ENCODE data around the gene RMC1. TPM values are rescaled to one million over a fixed set of nuclear protein-coding genes. Genes with fewer than 3 reads are reported as not detected.

The RMC1 gene
- total RNA-seq, 1 donor from 2014 or later = 31.6 TPM

GRCh38 chr18:23521271-23521670 is 18.0 kb downstream of the RMC1 start:
- Histone ChIP-seq H3K27ac (no peak overlapping the region), H3K4me1 (peaks cover under 1% of the 10 kb centered on the region), H3K9ac (no peak overlapping the region), H3K4me2 (no peak overlapping the region), H3K27me3 (no peaks in the 10 kb centered on the region), H4K20me1 (ENCODE audit: low read depth) (no peaks in the 10 kb centered on the region), H3K79me2 (ENCODE audit: low read depth) (no peaks in the 10 kb centered on the region), H2AFZ (replicated peaks) (no peak overlapping the region), H3K4me3 (no peak overlapping the region), H3K9me3 (ENCODE audit: low read depth) (no peaks in the 10 kb centered on the region), H3F3A (ENCODE audit: low read depth) (no peaks in the 10 kb centered on the region), H3K36me3 (no peaks in the 10 kb centered on the region)
- Mint-ChIP-seq H3K27me3 (ENCODE audit: insufficient read depth, low read depth) (peaks cover 3% of the 10 kb centered on the region), H3K4me1 (no peaks in the 10 kb centered on the region), H3K4me3 (no peak overlapping the region), H3K27ac (no peak overlapping the region), H3K9me3 (no peaks in the 10 kb centered on the region), H3K36me3 (peaks cover 34% of the 10 kb centered on the region)
- TF ChIP-seq EZH2phosphoT487 (IDR thresholded peaks at IDR 0.05) (no peak), CTCF (IDR thresholded peaks at IDR 0.05) (no peak), EZH2 (IDR thresholded peaks at IDR 0.05) (no peak)
- no peak for DNase-seq (ENCODE audit: low spot score)

- no peak for DNase-seq (ENCODE audit: low spot score)
- Mint-ChIP-seq H3K4me3 (no peak overlapping the region), H3K36me3 (peaks cover 37% of the 10 kb centered on the region), H3K27me3 (ENCODE audit: insufficient read depth, low read depth) (peaks cover 3% of the 10 kb centered on the region), H3K27ac (no peak overlapping the region), H3K4me1 (no peaks in the 10 kb centered on the region), H3K9me3 (no peaks in the 10 kb centered on the region)
- Histone ChIP-seq H3K36me3 (no peaks in the 10 kb centered on the region), H3K4me2 (no peak overlapping the region), H2AFZ (replicated peaks) (no peak overlapping the region), H3K4me3 (no peak overlapping the region), H4K20me1 (ENCODE audit: low read depth) (no peaks in the 10 kb centered on the region), H3K4me1 (peaks cover 6% of the 10 kb centered on the region), H3K79me2 (ENCODE audit: low read depth) (no peaks in the 10 kb centered on the region), H3K9ac (no peak overlapping the region), H3K27ac (no peak overlapping the region), H3K9me3 (ENCODE audit: low read depth) (no peaks in the 10 kb centered on the region), H3F3A (ENCODE audit: low read depth) (no peaks in the 10 kb centered on the region), H3K27me3 (no peaks in the 10 kb centered on the region)
- TF ChIP-seq CTCF (IDR thresholded peaks at IDR 0.05) = no peak
- TF ChIP-seq EZH2phosphoT487 (IDR thresholded peaks at IDR 0.05) = no peak
- no peak for TF ChIP-seq EZH2 (IDR thresholded peaks at IDR 0.05)
Observed at GRCh38 chr18:23521907-23522306, 18.6 kb downstream of the RMC1 start.

- no peaks in the 10 kb centered on the region for H3K27me3 Mint-ChIP-seq (ENCODE audit: insufficient read depth, low read depth)
- H3K79me2 ChIP-seq (ENCODE audit: low read depth) = no peaks in the 10 kb centered on the region
- no peaks in the 10 kb centered on the region for H3F3A ChIP-seq (ENCODE audit: low read depth)
- peaks cover 35% of the 10 kb centered on the region for H3K36me3 Mint-ChIP-seq
- DNase-seq (ENCODE audit: low spot score) = no peak
- TF ChIP-seq EZH2 (IDR thresholded peaks at IDR 0.05) (no peak), CTCF (IDR thresholded peaks at IDR 0.05) (no peak), EZH2phosphoT487 (IDR thresholded peaks at IDR 0.05) (no peak)
- no peak overlapping the region for H3K4me3 Mint-ChIP-seq
- H4K20me1 ChIP-seq (ENCODE audit: low read depth) = no peaks in the 10 kb centered on the region
- H3K27me3 ChIP-seq = no peaks in the 10 kb centered on the region
- H3K4me3 ChIP-seq = no peak overlapping the region
- no peaks in the 10 kb centered on the region for H3K36me3 ChIP-seq
- H3K4me2 ChIP-seq = no peak overlapping the region
- no peak overlapping the region for H3K9ac ChIP-seq
- no peaks in the 10 kb centered on the region for H3K4me1 Mint-ChIP-seq
- no peak overlapping the region for H3K27ac Mint-ChIP-seq
- H2AFZ ChIP-seq (replicated peaks) = no peak overlapping the region
- H3K9me3 ChIP-seq (ENCODE audit: low read depth) = no peaks in the 10 kb centered on the region
- H3K4me1 ChIP-seq = peaks cover 6% of the 10 kb centered on the region
- no peaks in the 10 kb centered on the region for H3K9me3 Mint-ChIP-seq
- H3K27ac ChIP-seq = no peak overlapping the region
Observed at GRCh38 chr18:23523429-23524212, 20.3 kb downstream of the RMC1 start.
